SIG-M5 (cell line): ENCODE data around the gene IQCB1.
"Not testable (repeated sequence)": the region's sequence is repeated elsewhere in the genome, so short reads cannot be mapped to it uniquely, and the experiment has no call there.

Experiments
- DNase-seq: peaks from one replicate; lab custom pipeline; 2025; lab: John Stamatoyannopoulos, UW

Gene IQCB1

DNA sequence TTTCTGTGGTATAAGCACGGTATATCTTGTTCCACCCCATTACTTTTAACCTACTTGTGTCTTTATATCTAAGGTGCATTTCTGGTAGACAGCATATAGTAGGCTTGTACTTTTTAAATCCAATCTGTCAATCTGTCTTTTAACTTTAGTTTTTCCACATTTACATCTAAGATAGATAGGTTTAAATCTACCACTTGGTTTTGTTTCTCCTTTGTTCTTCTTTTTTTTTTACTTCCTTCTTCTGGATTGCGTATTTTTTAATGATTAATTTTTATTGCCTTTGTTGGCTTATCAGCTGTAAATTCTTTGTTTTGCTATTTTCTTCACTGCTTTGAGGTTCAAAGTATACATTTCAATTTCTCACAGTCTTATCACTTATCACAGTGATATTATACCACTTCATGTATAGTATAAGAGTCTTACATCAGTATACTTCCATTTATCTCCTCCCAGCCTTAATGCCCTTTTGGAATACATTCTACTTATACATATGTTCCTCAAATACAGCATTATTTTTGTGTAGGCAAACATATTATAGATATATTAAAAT, 31.0 kb downstream of the IQCB1 start:
- DNase-seq: no peak

DNA sequence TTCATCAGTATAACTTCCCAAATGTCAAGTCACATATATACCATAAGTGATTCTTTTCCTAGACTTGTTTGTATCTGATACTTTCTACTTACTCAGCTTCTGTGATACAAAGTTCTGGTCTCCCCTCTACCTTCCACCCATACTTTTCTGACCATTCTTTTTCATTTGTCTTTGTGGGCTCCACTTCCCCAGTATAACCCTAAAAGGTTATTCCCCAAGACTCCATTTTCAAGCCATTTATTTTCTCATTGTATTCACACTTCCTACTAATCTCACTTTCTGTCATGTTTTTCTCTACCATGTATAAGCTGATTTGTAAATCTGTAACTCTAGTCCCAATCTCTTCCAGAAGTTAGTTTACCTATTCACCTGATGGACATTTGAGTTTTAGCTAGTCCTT, 34.0 kb downstream of the IQCB1 start:
- no peak for DNase-seq

GRCh38 chr3:121796970-121797369, 37.9 kb downstream of the IQCB1 start:
- no peak for DNase-seq

GRCh38 chr3:121794264-121794983, 40.4 kb downstream of the IQCB1 start:
- DNase-seq: no peak

- DNase-seq: no peak
Observed at GRCh38 chr3:121793078-121793477, 41.8 kb downstream of the IQCB1 start.

DNA sequence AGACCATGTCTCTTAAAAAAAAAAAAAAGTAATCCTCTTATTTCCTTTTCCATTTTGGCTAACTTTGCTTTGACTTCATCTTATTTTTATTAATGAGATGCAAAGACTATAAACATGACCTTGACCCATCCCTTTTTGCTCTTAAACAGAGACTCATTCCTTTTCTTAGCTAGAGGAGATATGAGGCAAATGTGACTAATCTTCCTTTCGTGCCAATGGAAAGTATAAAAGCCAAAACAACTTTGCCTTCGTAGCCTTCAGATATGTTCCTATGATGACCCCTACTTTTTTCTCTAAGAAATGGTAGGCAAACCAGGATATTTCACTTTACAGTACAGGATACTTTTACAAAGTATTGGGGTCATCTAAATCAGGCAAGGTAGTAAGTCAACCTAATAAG, 48.4 kb downstream of the IQCB1 start:
- DNase-seq: no peak

GRCh38 chr3:121782784-121783183, 52.1 kb downstream of the IQCB1 start:
- not testable (repeated sequence) for DNase-seq

- DNase-seq: no peak
Observed at GRCh38 chr3:121781611-121782010, 53.2 kb downstream of the IQCB1 start.

DNA sequence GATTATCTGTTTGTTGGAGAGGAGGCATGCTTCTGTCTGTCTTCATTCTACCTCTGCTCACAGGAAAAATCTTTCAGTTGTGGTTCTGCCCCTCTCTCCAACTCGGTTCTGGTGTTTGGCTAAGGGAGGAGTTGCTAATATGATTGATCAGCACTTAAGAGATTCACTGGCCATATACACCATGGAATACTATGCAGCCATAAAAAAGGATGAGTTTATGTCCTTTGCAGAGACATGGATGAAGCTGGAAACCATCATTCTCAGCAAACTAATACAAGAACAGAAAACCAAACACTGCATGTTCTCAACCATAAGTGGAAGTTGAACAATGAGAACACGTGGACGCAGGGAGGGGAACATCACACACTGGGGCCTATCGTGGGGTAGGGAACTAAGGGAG, 59.8 kb downstream of the IQCB1 start:
- DNase-seq: not testable (repeated sequence)

GRCh38 chr3:121769246-121769645, 65.6 kb downstream of the IQCB1 start:
- DNase-seq: no peak

DNA sequence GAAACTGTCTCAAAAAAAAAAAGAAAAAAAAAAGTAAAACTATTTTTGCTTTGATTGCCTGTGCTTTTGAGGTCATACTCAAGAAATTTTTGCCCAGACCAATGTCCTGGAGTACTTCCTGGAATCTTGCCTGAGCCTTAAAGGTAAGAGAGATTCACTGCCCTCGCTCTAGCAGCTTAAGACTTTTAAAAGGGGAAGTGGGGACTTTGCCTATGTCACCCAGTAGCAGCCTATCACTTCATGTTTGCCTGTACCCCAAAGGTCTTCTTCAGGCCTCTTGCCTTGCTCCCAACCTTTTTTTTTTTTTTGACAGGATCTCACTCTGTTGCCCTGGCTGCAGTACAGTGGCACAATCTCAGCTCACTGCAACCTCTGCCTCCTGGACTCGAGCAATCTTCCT, 66.4 kb downstream of the IQCB1 start:
- DNase-seq: no peak

GRCh38 chr3:121759541-121760202, 75.2 kb downstream of the IQCB1 start:
- no peak for DNase-seq

DNA sequence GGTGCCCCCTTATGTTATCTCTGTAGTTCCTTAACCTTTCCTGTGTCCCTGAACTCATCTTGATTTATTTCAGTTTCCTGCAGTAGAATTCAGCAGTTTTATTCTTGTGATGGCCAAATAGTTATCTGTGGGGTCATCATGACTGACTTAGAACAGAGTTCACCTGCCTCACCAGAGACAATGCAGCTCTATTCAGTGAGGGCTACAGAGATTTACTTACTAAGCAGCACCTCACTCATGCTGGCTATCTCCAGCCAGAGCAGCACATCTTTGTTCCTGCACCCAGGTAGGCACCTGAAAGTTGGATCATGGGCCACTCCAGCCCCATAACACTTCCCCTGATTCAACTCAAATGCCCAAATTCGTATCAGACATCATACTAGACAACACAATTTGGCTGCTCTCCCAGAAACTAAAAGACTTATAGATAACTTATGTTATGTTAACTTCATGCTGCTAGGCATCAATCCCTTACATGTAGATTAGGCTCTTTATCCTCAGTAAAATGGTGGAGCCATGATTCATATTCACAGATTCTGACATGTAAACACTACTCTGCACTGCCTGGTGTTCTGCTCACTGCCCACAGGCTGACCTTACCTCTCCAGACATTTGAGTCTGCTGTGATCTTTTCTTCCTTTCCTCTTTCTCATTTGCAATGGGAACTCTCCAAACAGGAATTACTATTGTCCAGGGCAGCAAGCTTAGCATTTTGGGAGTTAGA, 76.0 kb downstream of the IQCB1 start:
- no peak for DNase-seq

DNA sequence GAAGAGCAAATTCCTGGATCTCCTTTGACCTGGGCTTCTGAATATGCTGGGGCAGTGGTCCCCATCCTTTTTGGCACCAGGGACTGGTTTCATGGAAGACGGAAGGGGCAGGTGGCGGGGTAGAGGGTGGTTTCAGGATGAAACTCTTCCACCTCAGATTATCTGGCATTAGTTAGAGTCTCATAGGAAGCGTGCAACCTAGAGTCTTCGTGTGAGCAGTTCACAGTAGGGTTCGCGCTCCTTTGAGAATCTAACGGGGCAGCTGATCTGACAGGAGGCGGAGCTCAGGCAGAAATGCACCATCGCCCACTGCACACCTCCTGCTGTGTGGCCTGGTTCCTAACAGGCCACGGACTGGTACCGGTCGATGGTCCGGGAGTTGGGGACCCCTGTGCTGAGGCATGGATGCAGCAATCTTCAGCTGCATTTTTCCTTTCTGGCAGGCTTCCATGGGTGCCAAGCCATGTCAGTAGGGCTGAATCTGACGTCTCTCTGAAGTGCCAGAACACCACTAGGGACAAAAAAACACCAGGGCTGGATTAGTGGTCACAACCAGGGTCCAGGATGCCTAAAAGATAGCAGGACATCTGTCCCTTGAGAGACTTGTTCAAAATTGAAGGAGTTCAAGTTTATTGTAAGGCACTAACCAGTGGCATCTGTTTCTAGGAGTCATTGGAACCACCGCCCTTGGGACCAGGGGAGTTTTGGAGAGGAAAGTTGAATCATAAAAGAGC, 76.9 kb downstream of the IQCB1 start:
- no peak for DNase-seq

GRCh38 chr3:121757087-121757811, 77.6 kb downstream of the IQCB1 start:
- no peak for DNase-seq

- DNase-seq: no peak
Observed at GRCh38 chr3:121752772-121753171, 82.1 kb downstream of the IQCB1 start.

- no peak for DNase-seq
Observed at GRCh38 chr3:121752261-121752660, 82.6 kb downstream of the IQCB1 start.

- no peak for DNase-seq
Observed at GRCh38 chr3:121750087-121750415, 84.8 kb downstream of the IQCB1 start.

DNA sequence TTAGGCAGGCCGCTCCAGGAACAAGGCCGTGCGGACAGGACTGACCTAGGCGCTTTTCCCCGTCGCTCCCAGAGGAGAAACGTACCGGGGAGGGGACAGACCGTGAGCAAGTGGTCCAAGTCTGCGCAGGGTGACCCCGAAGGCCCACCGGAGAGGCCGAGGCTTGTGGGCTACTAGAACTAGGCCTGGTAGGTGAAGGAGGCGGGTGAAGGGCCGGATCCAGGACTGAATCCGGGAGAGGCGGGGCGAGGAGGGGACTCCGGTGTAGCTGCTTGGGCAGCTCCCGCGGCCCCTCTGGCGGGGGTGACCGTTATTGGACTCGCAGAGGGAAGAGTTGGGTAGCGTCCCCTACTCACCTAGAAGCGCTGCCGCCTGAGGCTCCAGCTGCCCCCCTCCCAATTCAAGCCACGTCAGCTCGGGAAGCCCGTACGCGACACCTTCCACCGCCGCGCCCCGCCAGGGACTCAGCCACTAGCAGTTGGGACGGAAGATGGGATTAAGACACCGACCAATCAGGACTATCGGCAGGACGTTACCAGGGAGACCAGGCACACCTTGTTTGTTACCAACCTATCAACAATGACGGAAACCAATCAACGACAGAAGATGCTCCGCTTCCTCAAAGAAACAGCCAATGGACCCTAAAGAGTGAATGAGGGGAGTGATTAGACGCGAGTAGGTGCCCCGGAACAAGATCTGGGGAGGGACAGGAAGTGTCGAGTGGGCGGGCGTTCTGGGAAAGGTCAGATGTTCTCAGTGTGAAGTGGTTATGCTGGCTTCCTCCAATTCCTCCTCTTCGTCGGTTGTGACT, 85.4 kb downstream of the IQCB1 start, which contains the start of gene GOLGB1:
Gene GOLGB1 (minus strand): TSS at position 466 of the 811 bp plus-strand sequence. CDS start 18,770 bp downstream, outside the sequence.
- peak; percentile 100 for DNase-seq

GRCh38 chr3:121748680-121749275, 86.1 kb downstream of the IQCB1 start:
- no peak for DNase-seq
